ENCODE data around the gene ZNF135.
A peak's percentile ranks its signal among the peaks of the same experiment; 100 is the strongest.

ZNF135 gene

GRCh38 chr19:58095328-58095727 is 36.2 kb downstream of the ZNF135 start:
- DNase-seq: no peak

- no peak for DNase-seq
These were observed 37.8 kb downstream of the ZNF135 start for GRCh38 chr19:58096884-58097283.

- DNase-seq: no peak
These were observed 38.3 kb downstream of the ZNF135 start for GRCh38 chr19:58097349-58097748.

GRCh38 chr19:58097781-58098681 is 38.9 kb downstream of the ZNF135 start, which contains the start of gene ZSCAN18:
Gene ZSCAN18 (minus strand): TSS chr19:58098231. CDS start chr19:58090267, 7,964 bp downstream.
- peak; percentile 85 to 92 for DNase-seq

- DNase-seq: no peak
These were observed 39.6 kb downstream of the ZNF135 start for GRCh38 chr19:58098682-58098998.

GRCh38 chr19:58107778-58108545 is 48.9 kb downstream of the ZNF135 start:
- DNase-seq: no peak

- DNase-seq: no peak
These were observed 49.4 kb downstream of the ZNF135 start for GRCh38 chr19:58108546-58108817.

- DNase-seq: no peak
These were observed 58.9 kb downstream of the ZNF135 start for GRCh38 chr19:58117841-58118575.

GRCh38 chr19:58118979-58119733 is 60.1 kb downstream of the ZNF135 start:
- DNase-seq: no peak
